Vagina (tissue), 2 donors: ENCODE data around the gene PLEKHH3. TPM values are rescaled to one million over a fixed set of nuclear protein-coding genes. Genes with fewer than 3 reads are reported as not detected.

Source experiments
- DNase-seq, 2 donors: peaks; one replicate each; pipeline ENCODE4 v3.0.0-alpha.2; 2017; ENCODE audit errors: extremely low spot score in 2 of 2
- H3K27ac ChIP-seq: fragments of 200-600 bp; sonication (generic); one replicate; pipeline ENCODE4 v1.5.1; 2019
- H3K27me3 ChIP-seq: fragments of 200-600 bp; sonication (generic); one replicate; pipeline ENCODE4 v1.5.1; 2019
- H3K36me3 ChIP-seq, 2 donors: fragments of 200-600 bp; sonication (generic); one replicate each; pipeline ENCODE4 v1.5.1; 2017 to 2019
- H3K4me1 ChIP-seq: fragments of 200-600 bp; sonication (generic); one replicate; pipeline ENCODE4 v1.5.1; 2019
- H3K4me3 ChIP-seq, 2 donors: fragments of 200-600 bp; sonication (generic); 1 replicate in 1 of 2; 2 replicates in 1 of 2; pipeline ENCODE4 v1.5.1; 2016 to 2019
- H3K9me3 ChIP-seq: fragments of 200-600 bp; sonication (generic); one replicate; pipeline ENCODE4 v1.5.1; 2019
- POLR2A ChIP-seq, 2 donors: fragments of 450-650 bp; IDR thresholded peaks; one replicate each; pipeline ENCODE4 v1.6.1; 2017; ENCODE audit warnings: antibody characterized with exemption in 2 of 2, mild to moderate bottlenecking in 2 of 2, moderate library complexity in 2 of 2
- POLR2AphosphoS5 ChIP-seq, 2 donors: sonication (generic); formaldehyde crosslinking; IDR thresholded peaks; one replicate each; pipeline ENCODE4 v1.9.0; 2017; ENCODE audit warnings: antibody characterized with exemption in 2 of 2, mild to moderate bottlenecking in 2 of 2, low read depth in 1 of 2; ENCODE audit not compliant: insufficient read depth in 1 of 2
- intact Hi-C: fragments of 100-400 bp; cut with DNase I; formaldehyde crosslinking; loops from one replicate; pipeline ENCODE4 v1.15.1; 2023
- total RNA-seq: library from RNA; depleted of rRNA; stranded (reverse); fragments of >200 nt; gene quantifications from one replicate; pipeline ENCODE4 v1.2.3, GENCODE V29; 2016
- TF ChIP-seq, protein P1 (sequence below), 3 experiments: fragments of 450-650 bp in 2 of 3; fragments of 200-600 bp in 1 of 3; sonication (generic) in 1 of 3; IDR thresholded peaks; one replicate each; pipeline ENCODE4 v1.5.1; 2017 to 2019; ENCODE audit warnings: antibody characterized with exemption in 3 of 3, mild to moderate bottlenecking in 2 of 3, moderate library complexity in 2 of 3

Gene PLEKHH3, protein sequence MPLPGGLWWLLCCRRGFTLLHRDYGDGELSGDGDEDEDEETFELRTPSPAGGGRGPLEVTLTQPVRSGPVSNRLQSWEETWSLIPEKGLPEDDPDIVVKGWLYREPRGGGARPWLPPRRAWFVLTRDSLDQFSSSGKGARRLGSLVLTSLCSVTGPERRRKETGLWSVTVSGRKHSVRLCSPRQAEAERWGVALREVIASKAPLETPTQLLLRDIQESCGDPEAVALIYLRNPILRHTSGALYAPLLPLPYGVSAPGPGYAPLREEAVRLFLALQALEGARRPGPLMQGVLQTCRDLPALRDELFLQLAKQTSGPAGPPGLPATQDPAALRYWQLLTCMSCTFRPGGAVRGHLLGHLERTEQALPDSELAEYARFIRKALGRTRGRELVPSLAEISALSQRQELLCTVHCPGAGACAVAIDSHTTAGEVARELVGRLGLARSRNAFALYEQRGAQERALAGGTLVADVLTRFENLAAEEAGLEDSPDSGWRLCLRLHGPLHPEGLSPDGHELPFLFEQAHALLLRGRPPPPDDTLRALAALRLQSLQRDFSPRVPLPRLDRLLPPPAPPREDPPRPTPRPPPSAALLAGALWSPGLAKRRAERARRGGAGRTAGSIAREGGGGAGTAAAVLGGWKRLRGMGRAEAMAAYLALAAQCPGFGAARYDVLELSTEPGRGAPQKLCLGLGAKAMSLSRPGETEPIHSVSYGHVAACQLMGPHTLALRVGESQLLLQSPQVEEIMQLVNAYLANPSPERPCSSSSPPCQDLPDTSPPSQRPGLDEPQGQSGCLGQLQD
- total RNA-seq, result 44.9 TPM

DNA sequence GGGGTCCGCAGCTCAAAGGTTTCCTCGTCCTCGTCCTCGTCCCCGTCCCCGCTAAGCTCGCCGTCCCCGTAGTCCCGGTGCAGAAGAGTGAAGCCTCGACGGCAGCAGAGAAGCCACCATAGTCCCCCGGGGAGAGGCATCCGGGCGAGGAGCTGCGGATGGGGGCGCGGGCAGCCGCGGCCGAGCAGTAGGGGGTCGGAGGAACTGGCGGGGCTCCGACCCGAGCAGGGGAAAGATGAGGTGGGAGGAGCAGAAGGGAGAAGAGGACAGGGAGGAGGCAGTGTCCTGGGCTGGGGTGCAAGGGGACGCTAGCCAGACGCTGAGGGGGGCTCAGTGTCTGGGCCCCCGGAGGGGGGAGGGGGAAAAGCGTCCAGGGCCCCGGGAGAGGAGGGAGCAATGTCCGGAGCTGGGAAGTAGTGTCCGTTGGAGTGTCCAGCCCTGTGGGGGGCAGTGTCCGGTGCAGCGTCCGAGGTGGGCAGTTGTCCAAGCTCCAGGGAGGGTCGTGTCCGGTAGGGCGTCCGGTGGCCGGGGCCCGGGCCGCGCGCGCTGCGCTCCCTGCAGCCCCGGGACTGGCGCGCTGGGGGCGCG lies at the start of gene PLEKHH3:
PLEKHH3 (minus strand) TSS at position 571 of the 588 bp plus-strand sequence; CDS start at position 140, 431 bp downstream.
- intact Hi-C loops, result no loop called here
- Histone ChIP-seq H3K27ac (peak within 1 kb of the TSS; percentile 98), H3K9me3 (no peaks in the 10 kb centered on the region), H3K36me3 (peaks cover 0 to 19% of the 10 kb centered on the region in 2 donors), H3K4me3 (peak within 1 kb of the TSS; percentile 86 to 92), H3K4me1 (peaks cover 81% of the 10 kb centered on the region), H3K27me3 (no peaks in the 10 kb centered on the region)
- DNase-seq, result no peak
- TF ChIP-seq POLR2AphosphoS5 (IDR thresholded peaks at IDR 0.05; ENCODE audit: insufficient read depth in 1 of 2, low read depth in 1 of 2) (peak in 1 of 2 donors; percentile 88), POLR2A (IDR thresholded peaks at IDR 0.05) (peak in 1 of 2 donors; percentile 90)
- TF ChIP-seq, protein P1, sequence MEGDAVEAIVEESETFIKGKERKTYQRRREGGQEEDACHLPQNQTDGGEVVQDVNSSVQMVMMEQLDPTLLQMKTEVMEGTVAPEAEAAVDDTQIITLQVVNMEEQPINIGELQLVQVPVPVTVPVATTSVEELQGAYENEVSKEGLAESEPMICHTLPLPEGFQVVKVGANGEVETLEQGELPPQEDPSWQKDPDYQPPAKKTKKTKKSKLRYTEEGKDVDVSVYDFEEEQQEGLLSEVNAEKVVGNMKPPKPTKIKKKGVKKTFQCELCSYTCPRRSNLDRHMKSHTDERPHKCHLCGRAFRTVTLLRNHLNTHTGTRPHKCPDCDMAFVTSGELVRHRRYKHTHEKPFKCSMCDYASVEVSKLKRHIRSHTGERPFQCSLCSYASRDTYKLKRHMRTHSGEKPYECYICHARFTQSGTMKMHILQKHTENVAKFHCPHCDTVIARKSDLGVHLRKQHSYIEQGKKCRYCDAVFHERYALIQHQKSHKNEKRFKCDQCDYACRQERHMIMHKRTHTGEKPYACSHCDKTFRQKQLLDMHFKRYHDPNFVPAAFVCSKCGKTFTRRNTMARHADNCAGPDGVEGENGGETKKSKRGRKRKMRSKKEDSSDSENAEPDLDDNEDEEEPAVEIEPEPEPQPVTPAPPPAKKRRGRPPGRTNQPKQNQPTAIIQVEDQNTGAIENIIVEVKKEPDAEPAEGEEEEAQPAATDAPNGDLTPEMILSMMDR (IDR thresholded peaks at IDR 0.05), result no peak

DNA sequence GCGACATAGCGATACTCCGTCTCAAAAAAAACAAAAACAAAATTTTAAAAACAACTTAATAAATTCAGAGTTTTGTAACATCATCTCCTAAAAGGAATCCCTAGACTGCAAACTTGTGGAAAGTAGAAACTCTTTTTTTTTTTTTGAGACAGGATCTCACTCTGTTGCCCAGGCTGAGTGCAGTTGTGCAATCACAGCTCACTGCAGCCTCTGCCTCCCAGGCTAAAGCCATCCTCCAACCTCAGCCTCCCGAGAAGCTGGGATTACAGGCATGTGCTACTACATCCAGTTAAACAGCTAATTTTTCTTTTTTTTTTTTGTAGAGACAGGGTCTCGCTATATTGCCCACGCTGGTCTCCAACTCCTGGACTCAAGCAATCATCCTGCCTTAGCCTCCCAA lies 48.3 kb upstream of the PLEKHH3 start:
- TF ChIP-seq, protein P1 (IDR thresholded peaks at IDR 0.05), result no peak
- TF ChIP-seq POLR2A (IDR thresholded peaks at IDR 0.05) (no peak), POLR2AphosphoS5 (IDR thresholded peaks at IDR 0.05; ENCODE audit: insufficient read depth in 1 of 2, low read depth in 1 of 2) (no peak)
- no peak overlapping the region for H3K27ac ChIP-seq
- no peak for DNase-seq
- H3K36me3 ChIP-seq, result peaks cover 0 to 92% of the 10 kb centered on the region in 2 donors
- intact Hi-C loops, result no loop called here
- no peaks in the 10 kb centered on the region for H3K4me1 ChIP-seq
- no peaks in the 10 kb centered on the region for H3K9me3 ChIP-seq
- H3K4me3 ChIP-seq, result no peak overlapping the region
- no peaks in the 10 kb centered on the region for H3K27me3 ChIP-seq

DNA sequence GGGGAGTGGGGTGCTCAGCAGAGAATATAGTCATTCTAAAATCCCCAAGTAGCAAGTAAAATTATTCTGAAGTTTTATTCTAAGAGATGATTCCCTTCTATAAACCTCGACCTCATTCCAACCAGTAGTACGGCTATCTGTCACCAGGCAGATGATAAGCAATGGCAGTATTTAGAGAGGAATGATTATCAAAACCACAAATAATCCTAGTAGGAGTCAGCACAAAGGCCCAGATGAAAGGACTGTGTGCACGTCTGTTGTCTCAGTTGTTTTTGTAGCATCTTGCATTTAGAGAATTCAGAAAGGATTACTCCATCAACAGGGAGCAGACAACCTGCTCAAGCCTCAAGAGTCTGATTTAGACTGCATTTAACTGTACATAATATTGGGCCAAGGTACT lies 46.8 kb upstream of the PLEKHH3 start:
- intact Hi-C loops, result no loop called here
- Histone ChIP-seq H3K4me3 (no peak overlapping the region), H3K36me3 (peaks cover 0 to 93% of the 10 kb centered on the region in 2 donors), H3K27ac (no peak overlapping the region), H3K4me1 (no peaks in the 10 kb centered on the region), H3K9me3 (no peaks in the 10 kb centered on the region), H3K27me3 (no peaks in the 10 kb centered on the region)
- TF ChIP-seq POLR2AphosphoS5 (IDR thresholded peaks at IDR 0.05; ENCODE audit: insufficient read depth in 1 of 2, low read depth in 1 of 2), result no peak
- no peak for TF ChIP-seq POLR2A (IDR thresholded peaks at IDR 0.05)
- TF ChIP-seq, protein P1 (IDR thresholded peaks at IDR 0.05), result no peak
- no peak for DNase-seq

DNA sequence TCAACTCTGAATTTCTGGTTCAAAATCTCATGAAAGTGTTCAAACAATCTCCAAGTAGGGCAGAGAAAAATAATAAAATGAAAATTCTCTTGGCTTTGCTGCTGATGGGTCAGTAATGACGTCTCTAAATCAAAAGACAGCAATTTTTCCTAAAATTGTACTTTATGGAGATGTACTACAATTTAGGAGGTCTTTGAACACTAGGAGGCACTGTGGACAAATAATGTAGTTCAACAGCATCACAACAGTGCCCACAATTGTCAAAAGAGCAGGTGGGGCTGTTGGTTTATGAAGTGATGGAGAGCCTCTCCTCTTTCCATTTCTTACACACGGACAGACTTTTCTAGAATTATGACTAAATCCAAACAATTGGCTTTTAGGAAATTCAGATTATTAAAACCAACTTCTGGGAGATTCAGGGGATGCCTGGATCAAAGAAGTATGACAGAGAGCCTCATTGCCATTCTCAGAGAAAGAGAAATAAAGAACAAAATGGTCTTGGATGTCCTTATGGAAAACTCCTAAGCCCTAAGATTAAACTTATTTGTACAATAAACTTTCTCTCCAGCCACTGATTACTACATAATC lies 44.3 kb upstream of the PLEKHH3 start:
- no peak overlapping the region for H3K27ac ChIP-seq
- H3K36me3 ChIP-seq, result peaks cover 0 to 91% of the 10 kb centered on the region in 2 donors
- intact Hi-C loops, result loop anchor here (2.0 kb wide), 1 partner anchor 42 kb away; no protein-coding TSS in a partner anchor
- TF ChIP-seq, protein P1 (IDR thresholded peaks at IDR 0.05), result peak; percentile 54 to 73 (median 57)
- TF ChIP-seq POLR2A (IDR thresholded peaks at IDR 0.05), result no peak
- peak in 1 of 2 donors; percentile 41 for TF ChIP-seq POLR2AphosphoS5 (IDR thresholded peaks at IDR 0.05; ENCODE audit: insufficient read depth in 1 of 2, low read depth in 1 of 2)
- H3K9me3 ChIP-seq, result no peaks in the 10 kb centered on the region
- DNase-seq, result no peak
- H3K4me3 ChIP-seq, result no peak overlapping the region
- no peaks in the 10 kb centered on the region for H3K27me3 ChIP-seq
- H3K4me1 ChIP-seq, result no peaks in the 10 kb centered on the region
